NCI-H2171 (cell line): ENCODE measurements around the gene HNRNPC.
A peak's percentile ranks its signal among the peaks of the same experiment; 100 is the strongest.
"Not testable (repeated sequence)": the region's sequence is repeated elsewhere in the genome, so short reads cannot be mapped to it uniquely, and the experiment has no call there.

Experiments
- DNase-seq: peaks from one replicate; lab custom pipeline; 2025; lab: John Stamatoyannopoulos, UW

HNRNPC gene

DNA sequence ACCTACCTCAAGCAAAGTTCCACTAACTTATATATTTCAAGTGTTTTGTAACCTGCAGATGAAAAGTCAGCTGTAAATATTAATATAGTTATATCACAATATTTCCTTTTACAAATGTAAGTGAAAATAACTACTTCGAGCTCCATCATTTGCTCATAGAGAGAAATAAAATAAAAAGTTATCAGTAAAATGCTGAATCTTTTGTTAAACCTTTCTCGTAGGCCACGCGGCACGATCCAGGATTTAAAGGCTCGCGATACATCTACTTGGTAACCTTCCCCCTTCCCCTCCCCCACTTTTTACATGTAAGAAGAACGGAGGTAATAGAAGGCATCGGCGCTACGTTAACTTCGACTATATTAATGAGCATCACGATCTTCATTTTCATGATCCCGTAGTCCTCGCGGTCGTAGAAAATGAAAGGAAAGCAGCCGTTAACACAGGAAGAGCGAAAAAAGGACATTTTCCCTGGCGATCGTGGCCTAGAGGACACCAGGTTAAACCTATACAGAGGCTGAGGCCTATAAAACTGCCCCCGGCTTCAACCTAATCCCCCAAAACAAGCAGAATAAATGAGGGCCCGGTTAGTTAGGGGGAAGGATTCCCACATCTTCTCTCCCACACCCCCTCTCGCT lies 508 bp downstream of the HNRNPC start:
- DNase-seq, result peak; percentile 71

DNA sequence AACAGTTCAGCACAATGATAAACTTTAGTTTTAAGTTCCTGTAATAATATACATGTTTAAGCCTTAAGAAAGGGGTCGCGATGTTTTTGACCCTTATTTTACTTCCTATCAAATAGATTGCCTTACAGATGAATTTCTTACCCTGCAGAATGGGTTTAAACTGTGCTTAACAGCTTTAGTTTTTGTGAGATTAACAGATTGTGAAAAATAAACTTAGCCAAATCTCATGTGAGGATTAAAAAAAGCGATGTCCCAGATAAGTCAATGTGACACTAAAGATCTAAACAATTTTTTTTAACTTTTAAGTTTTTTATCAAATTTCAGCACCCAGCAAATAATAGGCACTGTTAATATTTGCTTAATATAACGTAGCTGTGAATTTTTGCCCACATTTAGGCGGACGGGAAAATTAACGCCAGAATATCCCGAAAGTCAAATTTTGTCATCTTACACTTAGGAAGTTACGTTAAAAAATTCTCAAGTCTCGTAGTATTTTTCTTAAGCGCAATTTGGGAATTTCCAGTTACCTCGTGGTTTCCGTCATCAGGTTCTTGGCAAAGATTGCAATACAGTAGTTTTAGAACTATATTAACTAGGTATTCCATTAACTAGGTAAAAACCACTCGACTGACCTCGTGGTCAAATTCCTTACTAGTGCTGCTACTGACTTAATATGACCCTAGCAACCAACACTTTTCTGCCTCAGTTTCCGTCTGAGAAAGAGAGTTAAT lies 1.2 kb downstream of the HNRNPC start:
- DNase-seq, result no peak

DNA sequence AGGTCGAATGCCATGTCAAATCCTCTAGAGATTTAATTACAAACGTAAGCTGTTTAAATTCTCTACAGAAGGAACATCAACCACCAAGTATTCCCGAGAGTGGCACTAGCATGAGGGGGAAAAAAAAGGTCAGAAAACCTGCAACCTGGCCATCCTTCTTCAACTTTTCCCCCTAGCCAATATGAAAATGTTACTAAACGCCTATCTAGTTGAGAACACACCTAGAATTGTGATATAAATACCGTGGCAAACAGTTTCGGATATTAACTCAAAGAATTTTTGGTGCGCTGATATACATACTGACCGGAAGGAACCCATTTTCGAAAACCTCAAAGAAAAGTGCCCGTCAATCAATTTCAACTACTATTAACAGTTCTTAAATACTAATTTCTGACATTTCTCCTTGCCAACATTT lies 1.8 kb downstream of the HNRNPC start:
- peak; percentile 17 for DNase-seq

DNA sequence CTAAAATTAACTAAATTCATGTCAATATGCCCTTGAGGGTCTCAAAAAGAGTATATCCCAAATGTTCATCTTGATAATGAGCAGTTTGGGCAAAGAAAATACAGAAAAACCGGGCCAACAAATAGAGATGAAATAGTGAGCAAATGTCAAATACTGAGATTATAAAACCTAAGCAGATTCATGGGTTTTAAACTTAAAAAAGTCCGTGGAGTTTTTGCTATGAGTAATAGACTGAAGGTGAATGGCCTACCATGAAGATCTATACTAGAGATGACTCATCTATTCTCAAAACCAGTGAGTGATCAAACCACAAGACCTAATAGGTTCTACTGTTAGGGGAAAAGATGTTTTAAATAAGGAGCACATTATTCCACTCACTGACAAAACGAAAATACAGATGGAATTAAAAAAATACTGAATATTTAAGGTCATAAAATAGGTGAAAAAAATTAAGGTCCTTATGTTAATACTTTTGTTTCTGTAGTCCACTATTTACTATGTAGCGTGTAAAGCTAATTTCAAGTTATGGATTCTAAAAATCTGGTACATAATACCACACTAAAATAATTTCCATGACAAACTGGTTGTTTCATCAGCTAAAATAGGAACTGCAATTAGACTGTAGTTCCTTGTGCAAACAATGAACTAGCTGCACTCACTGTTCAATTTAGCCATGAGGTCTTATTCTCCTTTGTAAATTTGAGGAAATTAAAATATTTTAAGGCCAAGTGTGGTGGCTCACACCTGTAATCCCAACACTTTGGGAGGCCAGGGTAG lies 5.0 kb downstream of the HNRNPC start:
- DNase-seq, result no peak

DNA sequence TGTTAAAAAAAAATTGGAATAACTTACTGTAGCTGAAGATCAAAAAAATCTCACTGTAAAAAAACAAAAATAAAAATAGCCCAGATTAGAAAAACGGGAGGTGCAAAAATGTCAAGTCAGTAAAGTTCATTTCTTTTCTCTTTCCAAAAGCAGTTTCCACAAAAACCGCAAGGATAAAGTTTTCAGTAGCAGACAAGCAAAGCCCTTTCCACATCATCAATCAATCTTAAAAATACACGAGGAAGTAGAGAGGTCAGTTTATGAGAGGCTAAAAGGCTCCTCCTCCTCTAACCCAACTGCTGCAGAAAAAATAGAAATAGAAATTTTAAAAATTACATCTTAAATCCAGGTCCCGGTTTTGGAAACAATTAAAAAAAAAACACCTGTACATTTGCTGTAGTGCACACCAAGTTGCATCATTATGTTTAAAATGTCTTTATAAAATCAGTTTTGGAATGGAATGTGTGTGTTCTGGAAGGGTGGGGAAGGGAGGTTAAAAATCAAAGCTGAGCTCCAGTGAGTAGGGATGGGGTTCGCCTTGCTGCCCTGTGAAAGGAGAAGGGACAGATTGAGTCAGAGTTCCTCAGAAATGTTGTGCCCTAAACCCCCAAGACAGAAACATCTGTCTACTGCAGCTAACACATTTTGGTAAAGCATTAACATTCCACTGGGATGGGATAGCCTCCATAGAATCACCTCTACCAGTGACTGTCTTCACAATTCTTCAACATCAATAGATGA lies 5.8 kb downstream of the HNRNPC start:
- no peak for DNase-seq

DNA sequence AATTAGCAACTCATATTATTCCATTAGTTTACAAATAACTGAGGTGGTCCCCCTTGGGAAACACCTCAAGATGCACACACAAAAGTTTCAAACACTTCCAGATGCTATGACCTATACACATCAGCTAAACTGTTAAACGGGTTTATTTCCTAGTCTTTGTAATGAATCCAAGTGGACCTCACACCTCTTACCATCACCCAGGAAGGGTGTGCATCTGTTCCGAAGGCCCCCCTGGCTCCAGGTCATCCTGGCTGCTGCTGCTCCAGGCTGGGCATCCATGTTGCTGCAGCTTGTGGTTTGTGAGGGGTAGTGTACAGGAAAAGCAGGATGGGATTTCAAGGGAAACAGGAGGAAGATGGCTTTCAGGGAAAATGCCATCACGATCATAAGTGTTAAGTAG lies 6.8 kb downstream of the HNRNPC start:
- no peak for DNase-seq

DNA sequence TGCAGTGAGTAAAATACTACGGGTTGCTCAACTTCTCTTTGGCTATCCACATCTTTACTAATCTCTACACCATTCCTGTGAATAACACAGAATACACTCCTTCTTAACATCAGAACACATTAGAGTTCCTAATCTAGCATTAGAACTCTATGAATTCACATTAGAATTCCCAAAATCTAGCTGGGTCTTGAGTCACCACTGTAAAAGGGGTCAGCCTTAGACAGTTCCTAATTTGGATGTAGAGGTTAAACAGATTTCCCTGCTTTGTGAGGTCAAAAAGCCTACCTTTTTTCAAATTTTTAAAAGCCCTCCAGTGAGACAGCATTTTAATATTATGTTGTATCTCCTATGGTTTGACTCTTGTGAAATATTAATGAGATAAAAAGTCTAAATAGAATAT lies 7.4 kb downstream of the HNRNPC start:
- DNase-seq, result no peak

DNA sequence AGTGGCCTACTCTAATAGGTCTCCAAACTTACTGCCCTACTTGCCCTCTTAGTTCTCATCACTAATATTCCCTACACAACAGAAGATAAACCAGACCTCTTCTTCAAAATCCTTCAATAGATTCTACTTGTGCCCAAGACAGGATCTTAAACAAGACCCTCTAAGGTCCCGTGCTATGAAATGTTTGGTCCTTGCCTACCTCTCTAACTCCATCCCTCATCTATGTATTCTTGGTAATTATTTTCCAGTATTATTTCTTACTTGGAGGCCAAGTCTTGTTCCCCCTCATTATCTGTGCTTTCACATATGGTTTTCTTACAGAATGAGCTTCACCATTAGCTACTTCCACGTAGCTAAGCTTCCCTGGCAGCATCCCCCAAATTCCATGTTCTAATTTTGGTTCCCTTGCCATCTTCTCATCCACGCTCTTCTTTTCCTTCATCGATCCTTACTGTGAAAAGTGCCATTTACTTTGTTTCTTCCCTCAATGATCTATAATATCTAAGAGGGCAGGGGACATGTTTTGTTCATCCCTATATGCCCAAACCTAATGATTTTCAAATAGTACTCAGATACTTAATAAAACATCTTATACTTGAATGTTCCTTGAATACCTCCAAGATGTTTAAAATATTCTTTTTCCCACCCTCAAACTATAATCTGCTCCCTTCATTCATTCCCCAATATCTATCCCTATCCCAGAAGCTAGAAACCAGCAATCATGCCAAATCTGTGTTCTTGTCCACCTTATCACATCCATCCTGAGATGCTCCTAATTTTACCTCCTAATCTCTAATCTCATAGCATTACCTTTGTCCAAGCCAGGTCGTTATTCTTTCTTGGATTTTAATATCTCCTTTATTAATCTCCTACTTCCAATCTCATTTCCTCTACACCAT lies 10.1 kb downstream of the HNRNPC start:
- no peak for DNase-seq

DNA sequence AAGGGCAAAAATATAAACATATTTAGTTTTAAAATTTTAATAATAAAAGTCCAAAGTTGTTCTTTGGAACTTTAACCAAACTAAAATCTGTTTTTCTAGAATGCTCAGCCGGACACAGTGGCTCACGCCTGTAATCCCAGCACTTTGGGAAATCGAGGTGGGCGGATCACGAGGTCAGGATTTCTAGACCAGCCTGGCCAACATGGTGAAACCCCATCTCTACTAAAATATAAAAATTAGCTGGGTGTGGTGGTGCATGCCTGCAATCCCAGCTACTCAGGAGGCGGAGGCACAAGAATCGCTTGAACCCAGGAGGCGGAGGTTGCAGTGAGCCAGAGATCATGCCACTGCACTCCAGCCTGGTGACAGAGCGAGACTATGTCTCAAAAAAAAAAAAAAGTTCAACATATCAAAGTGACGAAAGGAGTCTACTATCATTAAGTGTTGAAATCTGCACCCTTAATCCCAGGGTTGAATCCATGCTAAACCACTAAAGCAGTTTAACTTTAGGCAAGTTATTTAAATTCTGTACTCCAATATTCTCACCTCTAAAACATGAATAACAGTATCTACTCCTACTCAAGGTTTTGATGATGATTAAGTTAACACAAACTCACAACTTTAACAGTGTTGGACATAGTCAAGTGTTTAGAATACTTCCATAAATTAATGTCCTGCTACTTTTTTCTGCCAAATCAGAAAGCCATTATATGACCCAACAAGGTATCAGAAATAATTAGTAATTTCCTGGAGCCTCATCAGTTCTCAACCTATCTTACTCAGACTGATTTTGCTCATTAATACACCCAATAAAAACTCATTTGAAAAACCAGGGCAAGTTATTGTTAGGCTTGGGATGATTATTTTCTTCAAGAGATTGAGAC lies 11.0 kb downstream of the HNRNPC start:
- DNase-seq, result no peak

DNA sequence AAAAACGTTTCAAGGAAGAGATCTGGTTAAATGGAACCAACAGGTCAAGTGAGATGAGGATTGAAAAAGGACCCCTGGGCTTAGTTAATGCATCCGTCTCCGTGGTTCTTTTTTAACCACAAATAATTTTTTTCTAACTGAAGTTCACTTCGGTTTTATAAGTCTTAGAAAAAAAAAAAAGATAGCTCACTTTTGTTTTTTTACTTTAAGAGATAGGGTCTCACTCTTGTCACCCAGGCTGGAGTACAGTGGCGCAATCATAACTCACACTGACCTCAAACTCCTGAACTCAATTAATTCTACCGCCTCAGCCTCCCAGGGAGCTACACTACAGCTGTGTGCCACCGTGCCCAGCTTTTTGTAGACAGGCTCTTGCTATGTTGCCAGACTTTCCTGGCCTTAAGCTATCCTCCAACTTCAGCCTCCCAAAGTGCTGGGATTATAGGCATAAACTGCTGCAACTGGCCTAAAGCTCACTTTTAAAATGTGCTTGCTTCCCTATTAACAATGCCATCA lies 11.8 kb downstream of the HNRNPC start:
- no peak for DNase-seq

DNA sequence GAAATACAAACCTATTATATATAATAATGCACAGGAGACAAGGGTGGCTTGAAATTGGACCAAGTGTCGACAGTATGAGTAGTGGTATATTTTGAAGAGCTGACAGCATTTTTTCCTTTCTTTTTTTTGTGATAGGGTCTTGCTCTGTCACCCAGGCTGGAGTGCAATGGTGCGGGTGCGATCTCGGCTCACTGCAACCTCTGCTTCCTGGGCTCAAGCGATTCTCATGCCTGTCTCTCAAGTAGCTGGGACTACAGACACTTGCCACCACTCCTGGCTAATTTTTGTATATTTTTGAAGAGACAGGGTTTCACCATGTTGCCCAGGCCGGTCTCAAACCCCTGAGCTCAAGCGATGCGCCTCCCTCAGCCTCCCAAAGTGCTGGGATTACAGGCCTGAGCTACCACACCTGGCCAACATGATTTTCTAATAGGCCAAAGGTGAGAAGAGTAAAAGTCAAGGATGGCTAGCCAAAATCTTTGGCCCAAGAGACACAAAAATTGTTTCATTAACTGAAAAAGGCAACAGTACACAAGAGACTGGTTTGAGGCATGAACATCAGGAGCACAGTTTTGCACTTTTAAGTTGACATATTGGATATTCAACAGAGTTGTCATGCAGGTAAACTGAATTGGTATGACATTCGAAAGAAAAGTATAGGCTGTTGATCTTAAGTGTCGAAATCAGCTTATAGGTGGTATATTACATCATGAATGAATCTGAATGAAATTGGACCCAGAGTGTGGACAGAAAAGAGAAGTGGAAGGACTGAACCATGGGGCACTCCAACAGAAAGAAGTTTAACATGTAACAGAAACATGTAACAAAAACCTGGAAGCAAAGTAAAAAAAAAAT lies 12.5 kb downstream of the HNRNPC start:
- DNase-seq, result no peak

DNA sequence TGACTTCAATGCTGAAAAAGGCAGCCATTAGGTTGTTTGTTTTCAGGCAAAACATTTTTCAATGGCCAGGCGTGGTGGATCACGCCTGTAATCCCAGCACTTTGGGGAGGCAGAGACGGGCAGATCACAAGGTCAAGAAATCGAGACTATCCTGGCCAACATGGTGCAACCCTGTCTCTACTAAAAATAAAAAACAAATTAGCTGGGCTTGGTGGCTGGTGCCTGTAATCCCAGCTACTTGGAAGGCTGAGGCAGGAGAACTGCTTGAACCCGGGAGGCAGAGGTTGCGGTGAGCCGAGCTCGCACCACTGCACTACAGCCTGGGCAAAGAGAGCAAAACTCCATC lies 13.2 kb downstream of the HNRNPC start:
- DNase-seq, result not testable (repeated sequence)

DNA sequence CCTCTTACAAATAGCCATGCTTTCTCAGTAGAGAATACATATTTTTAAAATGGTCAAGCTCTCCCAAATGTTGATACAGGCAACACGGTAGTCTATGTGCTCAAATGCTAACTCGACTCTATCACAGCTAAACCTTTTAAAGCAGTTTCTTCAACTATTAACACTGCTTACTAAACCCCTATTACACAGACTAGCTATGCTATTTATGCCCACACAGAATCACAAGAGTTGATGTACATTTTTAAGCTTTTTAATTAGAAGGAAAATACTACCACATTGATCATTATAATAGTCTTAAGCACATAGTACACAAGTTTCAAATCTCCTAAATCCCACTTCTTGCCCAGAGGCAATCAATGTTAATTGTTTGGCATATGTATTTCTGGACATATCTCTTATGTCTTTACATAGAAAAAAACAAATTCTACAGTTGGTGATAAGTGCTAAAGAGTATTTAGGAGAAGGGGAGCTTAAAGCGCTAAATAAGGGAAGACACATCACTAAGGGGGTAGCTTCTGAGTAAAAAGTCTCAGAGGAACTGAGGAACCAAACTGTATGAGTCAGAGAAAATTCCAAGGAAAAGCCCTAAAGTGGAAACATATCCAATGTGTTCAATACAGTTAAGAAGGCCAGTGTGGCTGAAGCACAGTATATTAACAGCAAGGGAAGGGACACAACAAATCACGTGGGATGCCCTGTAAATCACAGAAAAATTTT lies 13.7 kb downstream of the HNRNPC start:
- no peak for DNase-seq

DNA sequence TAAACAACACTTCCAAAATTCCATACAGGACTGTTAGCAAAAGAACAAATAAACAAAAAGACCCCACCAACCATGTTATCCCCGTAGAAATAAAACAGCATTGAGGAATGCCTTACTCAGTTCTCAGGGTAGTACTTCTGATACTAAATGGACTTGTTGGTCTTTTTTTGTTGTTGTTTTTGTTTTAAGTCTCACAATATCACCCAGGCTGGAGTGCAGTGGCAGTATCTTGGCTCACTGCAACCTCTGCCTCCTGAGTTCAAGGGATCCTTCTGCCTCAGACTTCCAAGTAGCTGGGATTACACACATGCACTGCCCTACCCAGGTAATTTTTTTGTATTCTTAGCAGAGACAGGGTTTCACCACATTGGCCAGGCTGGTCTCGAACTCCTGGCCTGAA lies 17.1 kb downstream of the HNRNPC start:
- DNase-seq, result no peak

DNA sequence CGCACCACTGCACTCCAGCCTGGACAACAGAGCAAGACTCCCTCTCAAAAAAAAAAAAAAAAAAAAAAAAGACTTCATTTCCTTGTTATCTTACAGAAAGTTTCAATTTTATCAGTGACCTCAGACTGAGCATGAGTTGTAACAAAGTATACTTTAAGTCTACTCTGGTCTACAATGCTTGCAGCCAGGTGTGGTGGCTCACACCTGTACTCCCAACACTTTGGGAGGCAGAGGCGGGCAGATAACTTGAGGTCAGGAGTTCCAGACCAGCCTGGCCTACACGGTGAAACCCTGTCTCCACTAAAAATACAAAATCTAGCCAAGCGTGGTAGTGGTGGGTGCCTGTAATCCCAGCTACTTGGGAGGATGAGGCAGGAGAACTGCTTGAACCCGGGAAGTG lies 18.0 kb downstream of the HNRNPC start:
- no peak for DNase-seq

DNA sequence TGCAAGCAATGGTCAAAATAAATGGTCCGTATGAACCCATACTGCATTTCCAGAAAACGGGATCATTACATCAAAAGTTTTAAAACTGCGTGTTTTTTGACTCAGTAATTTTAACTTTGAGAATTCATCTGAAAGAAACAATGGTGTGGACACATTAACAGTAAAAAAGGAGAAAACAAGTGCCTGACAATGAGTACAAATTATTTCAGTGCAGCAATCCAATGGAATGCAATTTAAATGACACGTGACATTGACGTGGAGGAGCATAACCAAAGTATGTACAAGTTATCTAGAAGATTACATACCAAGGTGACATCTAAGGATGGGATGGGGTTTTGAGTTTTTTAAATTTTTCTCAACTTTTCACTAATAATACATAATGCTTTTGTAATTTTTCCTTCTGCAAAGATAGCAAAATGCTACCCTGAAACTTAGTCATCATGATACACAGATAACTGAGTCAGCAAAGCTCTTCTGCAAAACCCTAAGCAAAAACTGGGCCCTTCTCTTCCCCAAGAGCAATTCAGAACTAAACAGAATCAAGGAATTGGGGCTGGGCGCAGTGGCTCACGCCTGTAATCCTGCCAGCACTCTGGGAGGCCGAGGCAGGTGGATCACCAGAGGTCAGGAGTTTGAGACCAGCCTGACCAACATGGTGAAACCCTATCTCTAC lies 20.4 kb downstream of the HNRNPC start:
- DNase-seq, result no peak

DNA sequence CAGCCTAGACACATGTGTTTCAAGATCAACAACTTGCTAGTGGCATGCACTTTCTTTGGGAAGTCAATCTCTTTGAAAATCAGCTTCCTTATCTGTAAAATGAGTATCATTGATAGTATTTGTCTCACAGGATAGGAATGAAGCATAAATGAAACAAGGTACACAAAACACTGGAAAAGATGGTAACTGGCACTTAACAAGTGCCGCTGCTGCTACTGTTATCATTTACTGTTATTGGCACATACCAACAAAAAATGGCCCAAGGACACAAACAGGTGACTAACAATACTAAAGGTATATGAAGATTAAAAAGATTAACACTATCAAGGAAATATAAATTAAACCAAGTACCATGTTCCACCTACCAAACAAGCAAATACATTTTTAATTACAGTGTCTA lies 20.9 kb downstream of the HNRNPC start:
- DNase-seq, result no peak

DNA sequence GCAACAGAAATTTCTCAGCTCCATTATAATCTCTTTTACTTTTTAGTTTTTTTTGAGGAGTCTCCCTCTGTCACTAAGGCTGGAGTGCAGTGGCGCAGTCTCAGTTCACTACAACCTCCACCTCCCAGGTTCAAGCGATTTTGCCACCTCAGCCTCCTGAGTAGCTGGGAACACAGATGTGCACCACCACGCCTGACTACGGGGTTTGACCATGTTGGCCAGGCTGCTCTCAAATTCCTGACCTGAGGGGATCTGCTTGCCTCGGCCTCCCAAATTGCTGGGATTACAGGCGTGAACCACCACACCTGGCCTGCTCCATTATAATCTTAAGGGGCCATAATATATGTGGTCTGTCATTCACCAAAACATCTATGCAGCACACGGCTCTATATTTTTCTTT lies 23.4 kb downstream of the HNRNPC start:
- DNase-seq, result no peak
